Fibroblast of lung (primary cell): ENCODE measurements around the gene C10orf90.
A peak's percentile ranks its signal among the peaks of the same experiment; 100 is the strongest.

Experiments
- CTCF ChIP-seq, 2 donors: IDR thresholded peaks in 1 of 2; conservative IDR thresholded peaks in 1 of 2; 1 replicate in 1 of 2; 2 replicates in 1 of 2; pipeline ENCODE4 v1.5.1; 2011 to 2012; ENCODE audit warnings: low read length in 2 of 2, control low read depth in 1 of 2, inconsistent platforms in 1 of 2, low read depth in 1 of 2, mild to moderate bottlenecking in 1 of 2
- EZH2 ChIP-seq: IDR thresholded peaks from 2 replicates; pipeline ENCODE4 v1.5.1; 2012; ENCODE audit warnings: low read length, control low read depth, mild to moderate bottlenecking; ENCODE audit errors: missing control alignments

GRCh38 chr10:126387041-126387921 lies 283.2 kb downstream of the C10orf90 start:
- TF ChIP-seq CTCF (conservative IDR thresholded peaks at IDR 0.05 in 1 of 2, IDR thresholded peaks at IDR 0.05 in 1 of 2; ENCODE audit: low read depth in 1 of 2, low read length in 2 of 2) (peak; percentile 77 to 79), EZH2 (no peak)
